GM10266 (cell line): Measurements from ENCODE around the gene SH3RF2.

Source experiments
- DNase-seq: peaks from one replicate; pipeline ENCODE4 v3.0.0; 2012; ENCODE audit errors: extremely low spot score
- CTCF ChIP-seq: IDR thresholded peaks from 2 replicates; pipeline ENCODE4 v1.5.1; 2012; ENCODE audit warnings: mild to moderate bottlenecking, low read depth; ENCODE audit not compliant: control insufficient read depth, insufficient read depth; ENCODE audit errors: missing control alignments

Gene SH3RF2

GRCh38 chr5:145912594-145912993 lies 23.8 kb upstream of the SH3RF2 start:
- TF ChIP-seq CTCF, result no peak
- no peak for DNase-seq

DNA sequence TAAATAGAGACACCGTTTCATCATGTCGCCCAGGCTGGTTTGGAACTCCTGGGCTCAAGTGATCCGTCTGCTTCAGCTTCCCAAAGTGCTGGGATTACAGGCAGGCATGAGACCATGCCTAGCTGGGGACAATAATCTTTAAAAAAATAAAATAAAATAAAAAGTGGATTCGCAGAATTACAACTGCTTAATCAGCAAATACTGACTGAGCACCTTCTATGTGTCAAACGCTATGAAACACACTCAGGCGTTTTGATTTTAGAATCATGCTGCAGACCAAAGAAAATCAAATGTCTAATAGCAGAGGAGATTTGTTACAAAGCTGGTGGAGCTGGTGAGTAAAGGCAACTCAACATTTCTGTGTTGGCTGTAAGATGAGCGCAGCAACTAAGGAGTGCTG lies 22.7 kb upstream of the SH3RF2 start:
- DNase-seq, result no peak
- TF ChIP-seq CTCF, result no peak

GRCh38 chr5:145915970-145916638 lies 20.3 kb upstream of the SH3RF2 start:
- TF ChIP-seq CTCF, result no peak
- DNase-seq, result no peak

- DNase-seq, result no peak
- TF ChIP-seq CTCF, result no peak
These were observed 19.1 kb upstream of the SH3RF2 start for GRCh38 chr5:145917288-145917687.

DNA sequence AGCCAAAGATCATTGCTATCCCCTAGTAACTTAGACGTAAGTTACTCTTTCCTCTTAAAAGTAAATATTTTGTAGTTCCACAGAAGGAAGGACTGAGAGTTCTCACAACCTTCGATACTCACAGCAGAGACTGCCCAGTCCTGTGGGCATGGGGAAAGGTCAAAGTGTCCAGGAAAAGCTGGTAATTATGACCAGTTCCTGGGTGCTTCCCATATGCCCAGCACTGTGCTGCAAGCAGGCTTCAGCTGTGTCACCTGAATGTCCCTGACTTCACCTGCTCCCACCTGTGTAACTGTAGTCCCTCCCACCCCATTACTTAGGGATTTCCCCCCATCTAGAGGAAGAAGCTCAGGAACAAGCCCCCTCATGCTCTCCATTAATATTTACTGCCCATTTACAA lies 18.0 kb upstream of the SH3RF2 start:
- DNase-seq, result no peak

GRCh38 chr5:145919413-145919812 lies 17.0 kb upstream of the SH3RF2 start:
- TF ChIP-seq CTCF, result no peak
- no peak for DNase-seq

More for the DNA sequence above, 18.0 kb upstream of the SH3RF2 start:
- TF ChIP-seq CTCF, result no peak

- no peak for DNase-seq
- TF ChIP-seq CTCF, result no peak
These were observed 15.7 kb upstream of the SH3RF2 start for GRCh38 chr5:145920542-145921210.
